ENCODE measurements around the gene EIF3L.
A peak's percentile ranks its signal among the peaks of the same experiment; 100 is the strongest.
"Not testable (repeated sequence)": the region's sequence is repeated elsewhere in the genome, so short reads cannot be mapped to it uniquely, and the experiment has no call there.

EIF3L gene

DNA sequence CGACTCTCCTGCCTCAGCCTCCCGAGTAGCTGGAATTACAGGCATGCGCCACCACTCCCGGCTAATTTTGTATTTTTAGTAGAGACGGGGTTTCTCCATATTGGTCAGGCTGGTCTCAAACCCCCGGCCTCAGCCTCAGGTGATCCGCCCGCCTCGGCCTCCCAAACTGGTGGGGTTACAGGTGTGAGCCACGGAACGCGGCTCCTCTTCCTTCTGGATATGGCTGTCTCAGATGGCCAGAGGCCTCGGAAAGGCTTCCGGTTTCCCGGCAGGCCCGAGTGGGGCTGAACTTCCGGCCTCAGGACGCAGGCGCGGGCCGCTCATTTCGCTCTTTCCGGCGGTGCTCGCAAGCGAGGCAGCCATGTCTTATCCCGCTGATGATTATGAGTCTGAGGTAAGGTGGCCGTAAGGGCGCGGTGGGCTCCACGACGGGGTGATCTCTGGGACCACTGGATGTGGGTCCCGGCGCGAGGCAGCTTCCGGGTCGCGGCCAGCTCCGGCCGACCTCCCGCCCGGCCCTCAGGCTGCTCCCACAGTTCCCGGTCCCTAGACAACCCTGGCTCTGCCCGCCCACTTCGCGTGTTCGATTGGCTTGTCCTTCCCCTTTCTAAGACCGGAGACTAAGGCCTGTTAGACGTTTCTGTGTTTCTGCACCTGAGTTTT lies at the start of gene EIF3L:
Gene EIF3L (plus strand): TSS at position 331 of the 663 bp plus-strand sequence. CDS start 31 bp downstream, at position 362.
- peak; percentile 78 for DNase-seq (ENCODE audit: low read depth)

DNA sequence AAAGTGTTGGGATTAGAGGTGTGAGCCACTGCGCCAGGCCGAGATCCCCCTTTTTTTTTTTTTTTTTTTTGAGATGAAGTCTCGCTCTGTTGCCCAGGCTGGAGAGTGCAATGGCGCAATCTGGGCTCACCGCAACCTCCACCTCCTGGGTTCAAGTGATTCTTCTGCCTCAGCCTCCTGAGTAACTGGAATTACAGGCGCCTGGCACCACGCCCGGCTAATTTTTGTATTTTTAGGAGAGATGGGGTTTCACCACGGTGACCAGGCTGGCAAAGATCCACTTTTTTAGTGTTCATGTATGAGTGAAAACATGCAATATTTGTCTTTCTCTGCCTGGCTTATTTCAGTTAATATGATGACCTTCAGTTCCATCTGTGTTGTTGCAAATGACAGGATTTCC lies 49.2 kb upstream of the EIF3L start:
- not testable (repeated sequence) for DNase-seq (ENCODE audit: low read depth)

DNA sequence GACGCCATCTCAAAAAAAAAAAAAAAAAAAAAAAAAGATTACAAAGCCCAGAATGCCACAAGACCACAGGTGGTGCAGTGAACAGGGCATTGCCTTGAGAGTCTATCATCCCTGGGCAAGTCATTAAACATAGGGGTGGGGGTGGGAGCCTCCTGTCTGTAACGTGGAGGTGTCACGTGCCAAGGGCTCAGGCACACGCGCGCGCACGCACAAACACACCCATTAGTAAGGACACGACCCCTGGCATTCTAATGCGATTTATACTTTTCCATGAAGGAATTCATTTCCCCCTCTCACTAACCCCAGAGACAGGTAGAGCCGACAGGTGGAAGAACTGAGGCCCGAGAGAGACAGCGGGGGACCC lies 47.3 kb upstream of the EIF3L start:
- no peak for DNase-seq (ENCODE audit: low read depth)

DNA sequence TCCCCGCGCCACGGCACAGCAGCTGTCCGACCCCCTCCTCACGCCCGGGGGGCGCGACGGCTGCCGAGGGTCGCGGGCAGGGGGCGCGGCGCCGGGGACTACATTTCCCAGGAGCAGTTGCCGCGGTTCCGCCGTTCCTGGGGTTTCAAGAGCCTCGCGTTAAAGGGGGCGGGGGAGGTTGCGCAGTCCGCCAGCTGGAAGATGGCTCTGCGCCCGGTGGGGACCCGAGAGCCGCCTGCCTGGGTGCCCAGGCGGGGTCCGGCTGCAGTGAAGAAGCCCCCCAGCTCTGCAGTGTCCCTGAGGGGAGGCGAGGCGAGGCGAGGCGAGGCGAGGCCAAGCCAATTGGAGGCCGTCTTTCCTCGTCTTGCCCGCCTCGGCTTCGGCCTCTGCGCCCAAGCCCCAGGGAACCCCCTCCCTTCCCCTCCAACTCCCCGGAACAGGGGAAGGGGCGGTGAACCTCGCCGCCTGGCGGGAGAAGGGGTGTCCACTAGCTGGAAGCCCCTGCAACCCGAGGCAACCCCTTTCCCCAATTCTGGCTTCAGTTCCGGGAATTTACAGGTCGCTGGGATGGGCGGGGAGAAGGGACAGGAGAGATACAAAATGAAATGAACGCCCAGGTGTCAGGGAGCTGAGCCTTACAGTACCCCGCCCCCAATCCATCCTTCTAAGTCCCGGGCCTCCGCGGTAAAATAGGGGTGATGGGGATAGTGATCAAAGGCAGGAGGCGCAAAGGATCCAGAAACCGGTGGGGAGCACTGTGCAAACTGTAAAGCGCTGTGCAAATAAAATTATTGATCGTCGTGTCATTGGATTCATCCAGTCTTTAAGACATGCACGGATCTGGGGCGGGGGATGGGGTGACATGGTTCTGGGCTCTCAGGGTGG lies 46.7 kb upstream of the EIF3L start:
- DNase-seq (ENCODE audit: low read depth), result no peak

DNA sequence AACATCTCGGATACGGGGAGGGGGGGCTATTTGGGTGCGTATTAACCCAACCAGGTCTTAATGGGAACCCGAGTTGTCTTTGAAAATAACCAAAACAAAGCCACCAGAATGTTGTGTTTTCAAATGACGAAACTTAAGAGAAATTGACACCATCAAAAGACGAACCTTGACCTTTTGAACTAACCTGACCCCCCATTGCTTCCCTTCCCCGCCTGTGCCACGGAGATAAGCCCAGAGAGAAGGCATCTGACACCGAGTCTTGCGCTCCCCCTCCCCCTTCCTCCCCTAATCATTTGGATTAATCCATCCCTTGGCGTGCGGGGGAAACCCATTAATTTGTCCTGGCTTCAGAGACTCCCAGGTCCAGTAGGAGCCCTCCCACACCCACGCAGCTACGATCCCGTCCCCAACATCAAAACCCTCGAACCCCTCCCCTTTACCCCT lies 46.0 kb upstream of the EIF3L start:
- DNase-seq (ENCODE audit: low read depth), result peak; percentile 90

DNA sequence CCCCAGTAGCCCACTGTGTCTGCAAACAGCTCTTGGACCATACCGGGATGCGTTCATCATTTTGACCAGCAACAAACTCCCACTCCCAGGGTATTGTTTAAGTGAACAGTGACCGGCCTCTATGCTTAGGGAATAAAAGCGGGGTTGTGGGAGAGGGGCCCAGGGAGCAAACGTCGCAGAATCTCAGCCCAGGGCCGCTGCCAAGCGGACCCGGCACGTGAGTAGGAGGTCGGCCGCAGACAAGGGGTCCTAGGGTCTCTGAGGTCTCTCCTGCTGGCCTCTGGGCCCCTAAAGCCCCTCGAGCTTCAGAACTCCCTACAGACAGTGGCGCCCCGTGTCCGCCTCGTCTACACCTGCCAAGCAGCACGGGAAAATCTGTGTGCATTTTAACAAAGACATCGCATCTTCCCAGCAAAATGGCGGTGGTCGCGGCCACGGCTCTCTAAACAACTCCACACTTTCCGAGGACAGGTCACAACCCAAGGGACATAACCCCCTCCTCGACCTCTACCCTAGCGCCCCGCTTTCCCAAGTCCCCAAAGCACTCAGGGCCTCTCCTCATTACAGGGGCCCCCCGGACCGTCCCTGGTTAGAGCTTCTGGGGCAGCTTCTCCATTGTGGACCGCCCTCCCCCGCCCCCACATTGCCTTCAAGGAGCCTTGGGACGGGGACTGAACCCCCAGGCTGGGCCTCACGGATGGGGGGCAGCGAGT lies 45.4 kb upstream of the EIF3L start:
- DNase-seq (ENCODE audit: low read depth), result no peak

DNA sequence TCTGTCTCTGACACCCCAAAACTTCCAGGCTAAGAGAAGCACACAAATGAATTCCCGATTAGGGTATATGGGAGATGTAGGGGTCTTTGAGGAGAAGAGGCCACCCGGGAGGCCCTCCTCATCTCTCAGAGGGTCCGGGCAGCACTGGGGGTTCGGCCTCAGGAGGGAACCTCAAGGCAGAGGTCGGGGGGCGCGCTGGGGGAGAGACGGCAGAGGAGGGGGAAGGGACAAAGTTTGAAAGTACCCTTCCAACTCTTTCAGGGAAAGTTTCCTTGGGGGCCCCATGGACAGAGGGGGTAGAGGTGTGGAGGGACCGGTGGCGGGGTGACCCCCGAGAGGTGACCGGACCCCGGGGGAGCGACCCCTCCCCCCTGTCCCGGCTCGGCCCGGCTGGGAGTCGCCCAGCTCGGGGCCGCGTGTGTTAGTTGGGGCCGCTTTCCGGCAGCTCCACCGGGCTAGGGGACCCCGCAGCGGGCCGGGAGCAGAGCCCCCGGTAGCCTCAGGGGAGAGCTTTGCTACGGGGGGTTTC lies 44.8 kb upstream of the EIF3L start:
- DNase-seq (ENCODE audit: low read depth), result no peak

DNA sequence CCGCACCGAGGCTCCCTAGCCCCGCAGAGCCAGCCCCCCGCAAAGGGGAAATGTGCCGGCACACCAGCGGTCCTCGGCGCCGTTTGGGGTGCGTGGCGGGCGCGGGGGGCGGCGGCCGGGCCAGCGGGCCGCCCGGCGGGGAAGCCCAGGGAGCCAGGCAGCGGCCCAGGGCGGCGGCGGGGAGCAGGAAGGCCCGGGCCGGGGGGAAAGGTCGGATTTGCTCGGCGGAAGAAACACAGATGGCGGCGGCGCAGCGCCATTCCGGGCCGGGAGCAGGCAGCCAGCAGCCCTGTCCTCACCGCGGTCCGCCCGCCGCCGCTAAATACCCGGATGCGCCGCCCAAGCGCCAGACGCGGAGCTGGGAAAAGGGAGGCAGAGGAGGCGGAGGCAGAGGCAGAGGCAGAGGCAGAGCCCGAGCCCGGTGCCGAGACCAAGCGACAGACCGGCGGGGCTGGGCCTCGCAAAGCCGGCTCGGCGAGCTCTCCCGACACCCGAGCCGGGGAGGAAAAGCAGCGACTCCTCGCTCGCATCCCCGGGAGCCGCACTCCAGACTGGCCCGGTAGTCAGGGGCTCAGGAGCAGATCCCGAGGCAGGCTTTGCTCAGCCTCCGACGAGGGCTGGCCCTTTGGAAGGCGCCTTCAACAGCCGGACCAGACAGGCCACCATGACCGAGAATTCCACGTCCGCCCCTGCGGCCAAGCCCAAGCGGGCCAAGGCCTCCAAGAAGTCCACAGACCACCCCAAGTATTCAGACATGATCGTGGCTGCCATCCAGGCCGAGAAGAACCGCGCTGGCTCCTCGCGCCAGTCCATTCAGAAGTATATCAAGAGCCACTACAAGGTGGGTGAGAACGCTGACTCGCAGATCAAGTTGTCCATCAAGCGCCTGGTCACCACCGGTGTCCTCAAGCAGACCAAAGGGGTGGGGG lies 44.1 kb upstream of the EIF3L start:
- peak; percentile 57 for DNase-seq (ENCODE audit: low read depth)

DNA sequence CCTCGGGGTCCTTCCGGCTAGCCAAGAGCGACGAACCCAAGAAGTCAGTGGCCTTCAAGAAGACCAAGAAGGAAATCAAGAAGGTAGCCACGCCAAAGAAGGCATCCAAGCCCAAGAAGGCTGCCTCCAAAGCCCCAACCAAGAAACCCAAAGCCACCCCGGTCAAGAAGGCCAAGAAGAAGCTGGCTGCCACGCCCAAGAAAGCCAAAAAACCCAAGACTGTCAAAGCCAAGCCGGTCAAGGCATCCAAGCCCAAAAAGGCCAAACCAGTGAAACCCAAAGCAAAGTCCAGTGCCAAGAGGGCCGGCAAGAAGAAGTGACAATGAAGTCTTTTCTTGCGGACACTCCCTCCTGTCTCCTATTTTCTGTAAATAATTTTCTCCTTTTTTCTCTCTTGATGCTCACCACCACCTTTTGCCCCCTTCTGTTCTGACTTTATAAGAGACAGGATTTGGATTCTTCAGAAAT lies 43.4 kb upstream of the EIF3L start:
- DNase-seq (ENCODE audit: low read depth), result no peak

DNA sequence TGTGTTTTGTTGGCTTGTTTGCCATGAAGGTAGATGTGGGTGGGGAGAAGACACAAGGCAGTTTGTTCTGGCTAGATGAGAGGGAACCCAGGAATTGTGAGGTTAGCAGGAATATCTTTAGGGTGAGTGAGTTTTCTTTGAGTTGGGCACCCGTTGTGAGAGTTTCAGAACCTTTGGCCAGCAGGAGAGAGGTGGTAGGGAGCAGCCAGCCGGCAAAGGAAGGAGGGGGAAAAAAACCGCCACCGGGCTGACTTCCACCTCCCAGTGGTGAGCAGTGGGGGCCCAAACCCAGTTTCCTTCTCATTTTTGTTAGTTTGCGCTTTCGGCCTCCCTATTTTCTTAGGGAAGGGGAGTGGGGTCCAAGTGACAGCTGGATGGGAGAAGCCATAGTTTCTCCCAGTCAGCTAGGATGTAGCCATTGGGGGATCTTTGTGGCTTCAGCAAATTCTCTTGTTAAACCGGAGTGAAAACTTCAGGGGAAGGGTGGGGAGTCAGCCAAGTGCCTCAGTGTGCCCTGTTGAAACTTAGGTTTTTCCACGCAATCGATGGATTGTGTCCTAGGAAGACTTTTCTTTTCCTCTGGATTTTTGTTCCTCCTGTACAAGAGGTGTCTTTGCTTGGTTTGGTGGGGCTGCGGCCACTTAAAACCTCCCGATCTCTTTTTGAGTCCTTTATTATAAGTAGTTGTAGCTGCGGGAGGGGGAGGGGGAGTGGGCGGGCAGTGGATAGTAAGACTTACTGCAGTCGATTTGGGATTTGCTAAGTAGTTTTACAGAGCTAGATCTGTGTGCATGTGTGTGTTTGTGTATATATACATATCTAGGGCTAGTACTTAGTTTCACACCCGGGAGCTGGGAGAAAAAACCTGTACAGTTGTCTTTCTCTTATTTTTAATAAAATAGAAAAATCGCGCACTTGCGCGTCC lies 42.5 kb upstream of the EIF3L start:
- no peak for DNase-seq (ENCODE audit: low read depth)

DNA sequence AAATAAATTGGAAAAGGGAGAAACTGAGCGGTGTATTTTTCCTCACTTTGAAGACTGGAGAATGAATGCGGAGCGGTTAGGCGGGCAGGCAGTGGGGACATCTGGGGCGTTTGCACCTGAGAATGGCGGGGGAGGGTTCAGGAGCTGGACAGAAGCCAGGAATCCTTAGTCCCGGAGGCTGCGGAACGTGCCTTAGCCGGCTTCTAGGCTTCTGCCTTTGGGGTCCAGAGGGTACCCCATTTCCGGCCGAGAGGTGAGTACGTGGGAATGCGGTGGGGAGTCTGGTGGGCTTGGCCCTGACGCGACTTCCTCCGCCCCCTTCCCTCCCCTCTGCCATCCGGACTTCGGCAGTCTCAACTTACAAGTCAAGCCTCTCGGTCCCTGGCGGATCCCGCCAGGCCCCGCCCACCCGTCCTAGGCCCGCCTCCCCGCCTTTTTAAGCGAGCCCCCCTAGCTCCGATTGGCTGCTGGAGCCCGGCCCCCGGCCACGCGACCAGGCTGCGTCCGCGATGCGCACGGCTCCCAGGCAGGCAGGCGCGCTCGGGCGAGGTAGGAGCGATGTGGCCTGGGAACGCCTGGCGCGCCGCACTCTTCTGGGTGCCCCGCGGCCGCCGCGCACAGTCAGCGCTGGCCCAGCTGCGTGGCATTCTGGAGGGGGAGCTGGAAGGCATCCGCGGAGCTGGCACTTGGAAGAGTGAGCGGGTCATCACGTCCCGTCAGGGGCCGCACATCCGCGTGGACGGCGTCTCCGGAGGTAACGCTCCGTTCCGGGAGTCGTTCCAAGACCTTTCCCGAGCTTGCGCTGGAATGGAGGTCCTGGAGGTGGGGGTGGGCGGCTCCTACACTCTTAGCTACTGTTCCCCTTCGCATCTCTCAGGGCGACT lies 41.6 kb upstream of the EIF3L start, which contains the start of gene GCAT:
Gene GCAT (plus strand): TSS at position 525 of the 884 bp plus-strand sequence. CDS start 34 bp downstream, at position 559.
- peak; percentile 87 for DNase-seq (ENCODE audit: low read depth)

DNA sequence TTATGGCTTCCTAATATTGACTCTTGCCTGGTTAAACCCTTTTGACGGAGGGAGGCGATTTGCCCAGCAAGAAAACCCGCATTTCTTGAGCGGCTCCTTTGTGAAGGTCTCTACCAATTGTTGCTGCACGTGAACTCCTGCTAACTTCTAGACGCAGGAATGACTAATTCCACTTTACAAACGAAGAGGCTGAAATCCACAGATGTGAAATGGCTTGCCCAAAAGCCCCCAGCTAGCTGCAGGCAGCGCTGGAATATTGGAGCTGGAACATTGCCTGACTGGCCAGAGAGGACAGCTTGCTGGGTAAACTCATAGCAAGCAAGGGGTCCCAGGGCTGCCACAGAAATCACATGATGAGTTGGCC lies 40.9 kb upstream of the EIF3L start:
- no peak for DNase-seq (ENCODE audit: low read depth)

DNA sequence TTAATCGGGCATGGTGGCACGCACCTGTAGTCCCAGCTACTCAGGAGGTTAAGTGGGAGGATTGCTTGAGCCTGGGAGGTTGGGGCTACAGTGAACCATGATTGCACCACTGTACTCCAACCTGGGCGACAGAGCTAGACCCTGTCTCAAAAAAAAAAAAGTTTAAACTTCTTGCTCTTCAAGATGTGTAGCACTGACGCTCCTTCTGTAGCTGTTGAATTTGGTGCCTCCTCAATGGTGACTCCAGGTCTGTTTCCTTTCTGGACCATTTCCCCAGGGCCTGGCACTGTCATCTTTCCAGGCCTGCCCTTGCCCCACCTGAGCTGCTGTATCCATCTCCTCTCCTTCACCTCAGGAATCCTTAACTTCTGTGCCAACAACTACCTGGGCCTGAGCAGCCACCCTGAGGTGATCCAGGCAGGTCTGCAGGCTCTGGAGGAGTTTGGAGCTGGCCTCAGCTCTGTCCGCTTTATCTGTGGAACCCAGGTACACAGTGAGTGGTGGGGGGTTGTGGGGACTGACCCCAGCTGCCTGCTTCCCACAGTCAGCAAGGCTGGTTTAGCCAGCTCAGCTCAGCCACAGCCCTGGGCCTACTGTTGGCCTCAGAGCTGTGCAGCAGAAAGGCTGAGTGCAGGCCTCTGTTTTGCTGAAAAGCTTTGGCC lies 39.4 kb upstream of the EIF3L start:
- DNase-seq (ENCODE audit: low read depth), result no peak

DNA sequence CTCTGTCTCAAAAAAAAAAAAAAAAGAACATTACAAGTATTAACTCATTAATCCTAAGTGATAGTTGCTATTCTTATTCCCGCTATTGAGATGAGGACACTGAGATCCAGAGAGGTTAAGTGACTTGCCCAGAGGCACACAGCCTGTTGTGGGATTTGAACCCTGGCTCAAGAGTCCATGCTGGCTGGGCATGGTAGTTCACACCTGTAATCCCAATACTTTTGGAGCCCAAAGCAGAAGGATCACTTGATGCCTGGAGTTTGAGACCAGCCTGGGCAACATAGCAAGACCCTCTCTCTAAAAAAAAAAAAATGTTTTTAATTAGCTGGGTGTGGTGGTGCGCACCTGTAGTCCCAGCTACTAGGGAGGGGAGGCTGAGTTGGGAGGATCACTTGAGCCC lies 37.4 kb upstream of the EIF3L start:
- no peak for DNase-seq (ENCODE audit: low read depth)

DNA sequence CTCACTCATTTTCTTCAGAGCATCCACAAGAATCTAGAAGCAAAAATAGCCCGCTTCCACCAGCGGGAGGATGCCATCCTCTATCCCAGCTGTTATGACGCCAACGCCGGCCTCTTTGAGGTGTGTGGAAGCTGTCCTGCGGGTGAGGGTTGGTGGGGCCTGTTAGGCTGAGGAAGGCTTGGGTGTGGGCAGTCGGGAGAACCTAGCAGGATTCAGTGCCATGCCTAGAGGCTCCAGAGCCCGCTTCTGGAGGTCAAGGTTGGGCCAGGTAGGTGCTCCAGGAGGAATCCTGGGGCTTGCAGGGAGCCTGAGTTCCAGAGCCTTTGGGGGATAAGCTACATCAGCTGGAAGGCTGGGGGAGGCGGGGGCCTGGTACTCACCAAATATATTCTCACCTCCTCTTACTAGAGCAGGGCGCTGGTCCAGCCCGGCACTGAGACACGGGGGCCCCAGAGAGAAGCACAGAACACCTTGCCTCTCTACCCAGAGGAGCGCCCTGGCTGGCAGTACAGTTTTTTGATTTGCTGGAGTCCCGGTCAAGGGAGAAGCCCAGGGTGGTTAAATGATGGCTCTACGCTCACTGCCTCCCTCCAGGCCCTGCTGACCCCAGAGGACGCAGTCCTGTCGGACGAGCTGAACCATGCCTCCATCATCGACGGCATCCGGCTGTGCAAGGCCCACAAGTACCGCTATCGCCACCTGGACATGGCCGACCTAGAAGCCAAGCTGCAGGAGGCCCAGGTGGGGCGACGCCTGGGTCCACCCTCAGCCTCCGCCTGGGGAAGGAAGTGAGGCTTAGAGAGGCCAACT lies 36.1 kb upstream of the EIF3L start:
- no peak for DNase-seq (ENCODE audit: low read depth)

DNA sequence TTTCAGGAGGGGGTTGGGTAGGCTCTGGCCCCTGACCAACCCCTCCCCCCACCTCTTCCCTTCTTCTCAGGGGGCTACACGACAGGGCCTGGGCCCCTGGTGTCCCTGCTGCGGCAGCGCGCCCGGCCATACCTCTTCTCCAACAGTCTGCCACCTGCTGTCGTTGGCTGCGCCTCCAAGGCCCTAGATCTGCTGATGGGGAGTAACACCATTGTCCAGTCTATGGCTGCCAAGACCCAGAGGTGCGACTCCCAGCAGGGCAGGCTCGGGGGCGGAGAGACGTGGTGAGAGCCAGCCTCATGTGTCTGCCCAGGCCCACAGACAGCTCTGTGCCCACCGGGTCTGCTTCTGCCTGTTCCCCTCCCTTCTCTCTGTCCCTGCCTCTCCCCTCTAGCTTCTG lies 33.6 kb upstream of the EIF3L start:
- DNase-seq (ENCODE audit: low read depth), result no peak

DNA sequence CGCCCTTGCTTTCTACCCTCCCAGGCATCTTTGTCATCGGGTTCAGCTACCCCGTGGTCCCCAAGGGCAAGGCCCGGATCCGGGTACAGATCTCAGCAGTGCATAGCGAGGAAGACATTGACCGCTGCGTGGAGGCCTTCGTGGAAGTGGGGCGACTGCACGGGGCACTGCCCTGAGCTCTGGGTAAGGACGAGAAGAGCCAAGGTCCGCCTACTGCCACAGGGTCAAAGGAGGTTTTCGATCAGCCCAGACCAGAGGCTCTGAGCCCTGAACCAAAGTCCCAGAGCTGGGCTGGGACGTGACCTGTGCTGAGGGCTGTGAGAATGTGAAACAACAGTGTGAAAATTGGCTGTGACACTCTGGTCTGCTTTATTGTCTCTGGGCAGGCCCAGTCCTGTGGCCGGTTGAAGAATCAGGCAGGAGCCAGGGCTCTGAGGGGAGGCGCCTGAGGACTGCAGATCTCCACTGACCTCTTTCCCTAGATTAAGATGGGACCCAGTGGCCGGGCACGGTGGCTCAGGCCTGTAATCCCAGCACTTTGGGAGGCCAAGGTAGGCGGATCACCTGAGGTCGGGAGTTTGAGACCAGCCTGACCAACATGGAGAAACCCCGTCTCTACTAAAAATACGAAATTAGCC lies 32.6 kb upstream of the EIF3L start:
- no peak for DNase-seq (ENCODE audit: low read depth)

Data from CMK (cell line).